Stimulated activated CD8-positive, alpha-beta memory T cell treated with anti-CD3 and anti-CD28 coated beads, Interleukin-7, amount 100 ng/mL, for 4 hours (primary cell): Measurements from ENCODE around the gene MPG.

Experiments used
- DNase-seq, 2 donors: peaks; one replicate each; pipeline ENCODE4 v3.0.0-alpha.2; 2020; ENCODE audit warnings: low read depth in 2 of 2

Gene MPG

DNA sequence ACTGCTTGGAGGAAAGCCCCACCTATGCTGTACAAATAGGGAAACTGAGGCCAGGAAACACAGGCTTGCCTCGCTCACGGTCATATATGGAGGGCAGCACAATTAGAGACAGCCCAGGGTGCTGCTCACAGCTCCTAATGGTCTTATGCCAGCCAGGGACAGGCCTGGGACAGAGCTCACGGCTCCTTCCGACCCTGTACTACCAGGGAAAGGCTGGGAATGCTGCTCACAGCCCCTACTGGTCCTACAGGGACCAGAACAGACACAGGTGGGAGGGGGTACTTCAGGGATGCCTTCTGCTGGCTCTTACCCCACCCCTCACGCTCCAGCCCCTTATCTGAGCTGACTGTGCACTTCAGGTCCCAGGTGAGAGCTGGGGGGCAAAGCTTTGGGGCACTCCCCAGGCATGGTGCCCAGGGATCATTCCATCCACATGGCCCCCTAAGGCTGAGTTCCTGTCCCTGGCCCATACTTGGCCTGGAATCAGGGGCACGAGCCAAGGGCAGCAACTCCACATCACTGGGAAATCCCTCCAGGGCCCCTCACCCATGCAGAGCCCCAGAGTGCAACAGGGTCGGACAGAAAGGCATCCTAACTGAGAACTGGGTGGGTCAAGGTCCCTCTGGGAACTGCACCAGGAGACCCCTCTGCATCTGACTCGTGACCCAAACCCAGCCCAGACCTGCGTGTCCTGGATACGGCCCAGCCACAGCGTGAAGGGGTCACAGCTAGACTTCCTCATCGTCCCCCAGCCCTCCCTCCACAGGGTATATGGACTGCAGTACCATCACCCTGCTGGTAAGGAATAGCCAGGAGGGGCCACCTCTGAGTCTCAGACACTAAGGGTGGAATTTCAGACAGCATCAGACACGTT is 11.5 kb upstream of the MPG start:
- DNase-seq, result no peak

DNA sequence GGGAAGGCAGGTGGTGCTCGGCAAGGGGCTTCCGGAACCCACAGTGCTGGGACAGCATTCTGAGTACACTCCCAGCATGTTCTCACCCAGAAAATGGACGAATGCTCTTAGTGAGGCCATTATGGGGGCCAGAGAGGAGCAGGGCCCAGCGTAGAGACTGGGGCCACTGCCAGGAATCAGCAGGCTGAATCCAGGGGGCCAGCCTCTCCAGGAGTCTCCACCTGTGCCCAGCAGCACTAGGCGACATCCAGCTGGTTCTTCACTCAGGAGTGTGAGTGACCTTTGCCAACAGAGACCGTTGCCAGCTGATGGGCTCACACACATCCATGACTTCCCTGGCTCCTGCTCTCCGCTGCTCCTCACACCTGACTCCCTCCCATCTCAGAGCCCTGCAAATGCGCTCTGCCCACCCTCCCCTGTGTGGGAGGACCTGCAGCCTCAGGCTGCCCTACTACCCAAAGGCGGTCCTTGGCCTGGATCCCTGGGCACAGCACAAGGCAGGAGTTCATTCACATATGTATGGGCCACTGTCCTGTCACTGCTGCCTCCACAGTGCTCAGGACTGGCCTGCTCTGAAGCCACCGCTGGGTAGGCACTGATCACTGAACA is 10.7 kb upstream of the MPG start:
- DNase-seq, result no peak

DNA sequence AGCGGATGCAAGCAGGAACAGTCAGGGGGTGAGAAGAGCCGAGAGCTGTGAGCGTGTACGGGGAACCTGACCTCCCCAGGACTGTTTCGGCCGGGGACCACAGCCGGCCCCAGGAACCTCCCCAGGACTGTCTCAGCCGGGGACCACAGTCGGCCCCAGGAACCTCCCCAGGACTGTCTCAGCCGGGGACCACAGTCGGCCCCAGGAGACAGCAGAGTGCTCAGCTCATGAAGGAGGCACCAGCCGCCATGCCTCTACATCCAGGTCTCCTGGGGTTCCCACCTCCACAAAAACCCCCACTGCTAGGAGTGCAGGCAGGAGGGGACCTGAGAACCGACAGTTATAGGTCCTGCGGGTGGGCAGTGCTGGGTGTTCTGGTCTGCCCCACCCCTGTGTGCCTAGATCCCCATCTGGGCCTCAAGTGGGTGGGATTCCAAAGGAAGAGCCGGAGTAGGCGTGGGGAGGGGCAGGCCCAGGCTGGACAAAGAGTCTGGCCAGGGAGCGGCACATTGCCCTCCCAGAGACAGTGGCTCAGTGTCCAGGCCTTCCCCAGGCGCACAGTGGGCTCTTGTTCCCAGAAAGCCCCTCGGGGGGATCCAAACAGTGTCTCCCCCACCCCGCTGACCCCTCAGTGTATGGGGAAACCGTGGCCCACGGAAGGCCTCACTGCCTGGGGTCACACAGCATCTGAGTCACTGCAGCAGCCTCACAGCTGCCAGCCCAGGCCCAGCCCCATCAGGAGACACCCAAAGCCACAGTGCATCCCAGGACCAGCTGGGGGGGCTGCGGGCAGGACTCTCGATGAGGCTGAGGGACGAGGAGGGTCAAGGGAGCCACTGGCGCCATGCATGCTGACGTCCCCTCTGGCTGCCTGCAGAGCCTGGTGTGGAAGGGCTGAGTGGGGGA is 9.9 kb upstream of the MPG start:
- DNase-seq, result no peak

DNA sequence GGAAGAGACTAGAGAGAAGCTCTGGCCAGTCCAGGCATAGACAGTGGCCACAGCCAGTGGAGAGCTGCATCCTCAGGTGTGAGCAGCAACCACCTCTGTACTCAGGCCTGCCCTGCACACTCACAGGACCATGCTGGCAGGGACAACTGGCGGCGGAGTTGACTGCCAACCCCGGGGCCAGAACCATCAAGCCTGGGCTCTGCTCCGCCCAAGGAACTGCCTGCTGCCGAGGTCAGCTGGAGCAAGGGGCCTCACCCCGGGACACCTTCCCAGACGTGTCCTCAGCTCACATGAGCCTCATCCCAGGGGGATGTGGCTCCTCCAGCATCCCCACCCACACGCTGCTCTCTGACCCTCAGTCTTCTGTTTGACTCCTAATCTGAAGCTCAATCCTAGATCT is 8.8 kb upstream of the MPG start:
- no peak for DNase-seq

DNA sequence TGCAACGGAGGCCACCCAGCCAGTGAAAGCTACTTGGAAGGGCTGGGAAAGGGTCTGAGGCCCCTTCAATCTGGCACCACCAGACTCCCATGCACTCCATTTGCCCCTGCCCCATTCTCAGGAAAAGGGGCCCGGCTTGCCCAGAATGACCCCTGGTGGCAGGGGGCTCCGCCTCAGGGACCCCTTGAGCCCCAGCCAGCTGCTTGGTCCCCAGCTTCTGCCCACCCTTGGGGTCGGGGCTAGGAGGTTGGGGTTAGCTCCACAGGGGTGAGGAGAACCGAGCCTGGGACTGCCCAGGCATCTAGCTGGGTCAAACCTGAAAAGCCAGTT is 6.8 kb upstream of the MPG start:
- no peak for DNase-seq

DNA sequence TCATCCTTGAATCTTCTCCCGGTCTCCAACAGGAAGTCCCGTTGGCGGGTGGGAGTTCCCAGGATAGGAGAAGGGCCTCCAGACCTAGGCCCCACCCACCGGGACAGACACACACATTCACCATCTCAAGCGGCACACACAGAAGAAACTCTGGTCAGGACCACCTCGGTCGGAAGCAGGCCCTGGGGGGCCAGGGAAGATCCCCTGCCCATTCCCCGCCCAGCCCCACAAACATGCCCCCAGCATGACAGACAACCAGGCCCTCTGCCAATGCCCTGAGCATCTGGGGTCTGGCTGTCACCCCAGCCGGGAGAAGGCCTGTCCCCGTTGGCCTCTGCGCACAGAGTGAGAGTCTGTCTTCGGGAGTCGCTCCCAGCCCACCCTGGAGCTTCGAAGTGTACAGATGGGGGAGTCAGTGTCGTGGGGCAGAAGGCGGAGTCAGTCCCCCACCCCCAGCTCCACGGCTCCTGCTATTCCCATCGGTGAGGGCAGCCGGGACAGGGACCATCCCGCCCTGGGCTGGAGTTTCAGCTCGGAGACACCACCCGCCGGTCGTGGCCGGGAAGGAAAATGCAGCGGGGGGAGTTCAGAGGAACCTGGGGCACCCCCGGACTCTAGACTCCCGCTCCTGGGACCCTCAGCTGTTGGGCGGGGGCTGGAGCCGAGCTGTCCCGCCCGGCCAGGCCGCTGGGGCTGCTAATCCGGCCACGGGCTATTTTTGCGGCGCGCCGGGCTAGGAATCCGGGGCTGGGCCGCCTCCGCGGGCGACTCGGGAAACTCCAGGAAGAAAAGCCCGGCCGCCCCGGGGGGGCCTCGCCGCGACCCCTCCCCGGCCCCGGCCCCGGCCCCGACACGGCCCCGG is 6.3 kb upstream of the MPG start:
- no peak for DNase-seq

DNA sequence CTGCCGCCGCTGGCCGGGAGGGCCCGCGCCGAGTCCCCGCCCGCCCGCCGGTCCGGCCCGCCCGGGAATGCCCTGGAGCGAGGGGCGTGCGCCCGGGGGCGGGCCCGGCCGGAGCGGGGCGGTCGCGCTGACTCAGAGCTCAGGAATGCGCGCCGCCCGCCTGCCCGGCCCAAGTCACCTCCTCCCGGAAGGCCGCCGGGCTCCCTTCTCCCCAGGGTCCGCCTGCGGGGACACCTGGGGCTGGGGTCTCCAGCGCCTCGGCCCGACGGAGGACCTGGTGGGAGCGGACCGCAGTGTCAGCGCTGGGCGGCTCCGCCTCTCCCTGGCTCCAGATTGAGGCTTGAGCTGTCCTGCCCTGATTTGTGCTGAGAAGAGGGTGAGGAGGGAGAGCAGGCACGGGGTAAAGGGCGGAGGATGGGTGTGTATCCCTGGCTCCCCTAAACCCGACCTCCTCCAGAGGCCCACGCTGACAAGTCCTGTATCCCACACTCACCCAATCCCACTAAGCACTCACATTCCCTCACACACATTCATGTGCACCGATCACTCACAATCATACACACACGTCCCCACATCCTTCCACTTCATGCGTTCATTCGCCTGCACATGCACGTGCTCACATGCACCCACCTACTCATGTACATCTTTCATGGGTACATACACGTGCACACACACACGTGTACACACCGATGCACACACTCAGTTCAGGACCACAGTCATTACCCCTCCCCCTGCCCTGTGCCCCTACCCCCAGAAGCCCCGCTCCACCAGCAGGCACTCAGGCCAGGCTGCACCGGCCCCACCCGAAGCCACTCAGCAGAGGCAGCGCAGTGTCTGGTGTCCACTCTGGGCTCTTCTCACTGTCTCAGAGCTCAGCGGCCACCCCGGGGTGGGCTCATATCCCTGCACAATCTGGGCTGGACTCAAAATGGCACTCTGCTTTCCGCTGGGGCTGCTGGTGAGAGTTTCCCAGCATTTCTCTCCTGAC is 5.2 kb upstream of the MPG start, which contains the start of gene RHBDF1:
TSS of gene RHBDF1 (minus strand) at position 71 of the 988 bp plus-strand sequence. CDS start 7,616 bp downstream, outside the sequence.
- no peak for DNase-seq

DNA sequence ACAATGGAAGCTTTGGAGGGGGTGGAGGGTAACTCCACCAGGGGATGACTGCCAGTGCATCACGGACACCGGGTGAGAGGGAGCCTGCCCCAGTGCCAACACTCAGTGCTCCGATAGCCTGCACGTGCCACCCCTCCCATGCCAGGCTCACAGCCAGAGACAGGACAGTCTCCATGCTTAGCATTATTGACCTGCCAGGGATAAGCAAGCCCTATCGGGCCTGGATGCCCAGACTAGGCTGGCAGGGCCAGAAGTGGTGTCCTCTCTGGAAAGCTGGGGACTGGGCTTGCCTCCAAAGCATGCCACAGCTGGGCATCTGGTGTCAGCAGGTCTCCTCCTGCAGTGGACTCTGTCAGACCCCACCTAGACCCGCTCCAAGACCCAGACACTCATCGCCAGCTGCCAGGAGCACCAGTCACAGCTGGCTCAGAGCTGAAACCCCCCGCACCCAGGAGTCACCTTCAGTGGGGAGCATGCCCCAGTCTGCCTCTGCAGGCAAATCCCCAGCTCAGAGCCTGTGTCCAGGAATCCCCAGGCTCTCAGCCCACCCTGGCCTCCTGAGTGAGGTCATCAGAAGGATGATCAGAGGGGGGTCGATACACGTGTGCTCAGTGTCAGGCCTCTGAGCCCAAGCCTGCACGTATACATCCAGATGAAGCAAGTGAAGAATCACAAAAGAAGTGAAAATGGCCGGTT is 3.8 kb upstream of the MPG start:
- DNase-seq, result no peak

DNA sequence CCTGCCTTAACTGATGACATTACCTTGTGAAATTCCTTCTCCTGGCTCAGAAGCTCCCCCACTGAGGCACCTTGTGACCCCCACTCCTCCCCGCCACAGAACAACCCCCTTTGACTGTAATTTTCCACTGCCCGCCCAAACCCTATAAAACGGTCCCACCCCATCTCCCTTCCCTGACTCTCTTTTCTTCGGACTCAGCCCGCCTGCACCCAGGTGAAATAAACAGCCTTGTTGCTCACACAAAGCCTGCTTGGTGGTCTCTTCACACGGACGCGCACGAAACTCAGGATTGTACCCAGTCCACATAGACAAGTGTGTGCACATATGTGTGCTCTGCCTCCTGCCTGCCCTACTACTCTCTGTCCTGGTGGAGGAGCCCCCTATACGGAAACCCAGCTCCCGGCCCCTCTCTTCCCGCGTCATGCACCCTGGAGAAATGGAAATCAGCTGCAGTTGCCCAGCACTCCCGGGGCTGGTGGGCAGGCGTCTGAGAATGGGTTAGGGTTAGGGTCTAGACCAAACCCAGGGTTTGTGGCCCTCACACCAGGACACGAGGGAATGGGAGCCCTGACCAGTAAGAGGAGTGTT is 3.2 kb upstream of the MPG start:
- no peak for DNase-seq

DNA sequence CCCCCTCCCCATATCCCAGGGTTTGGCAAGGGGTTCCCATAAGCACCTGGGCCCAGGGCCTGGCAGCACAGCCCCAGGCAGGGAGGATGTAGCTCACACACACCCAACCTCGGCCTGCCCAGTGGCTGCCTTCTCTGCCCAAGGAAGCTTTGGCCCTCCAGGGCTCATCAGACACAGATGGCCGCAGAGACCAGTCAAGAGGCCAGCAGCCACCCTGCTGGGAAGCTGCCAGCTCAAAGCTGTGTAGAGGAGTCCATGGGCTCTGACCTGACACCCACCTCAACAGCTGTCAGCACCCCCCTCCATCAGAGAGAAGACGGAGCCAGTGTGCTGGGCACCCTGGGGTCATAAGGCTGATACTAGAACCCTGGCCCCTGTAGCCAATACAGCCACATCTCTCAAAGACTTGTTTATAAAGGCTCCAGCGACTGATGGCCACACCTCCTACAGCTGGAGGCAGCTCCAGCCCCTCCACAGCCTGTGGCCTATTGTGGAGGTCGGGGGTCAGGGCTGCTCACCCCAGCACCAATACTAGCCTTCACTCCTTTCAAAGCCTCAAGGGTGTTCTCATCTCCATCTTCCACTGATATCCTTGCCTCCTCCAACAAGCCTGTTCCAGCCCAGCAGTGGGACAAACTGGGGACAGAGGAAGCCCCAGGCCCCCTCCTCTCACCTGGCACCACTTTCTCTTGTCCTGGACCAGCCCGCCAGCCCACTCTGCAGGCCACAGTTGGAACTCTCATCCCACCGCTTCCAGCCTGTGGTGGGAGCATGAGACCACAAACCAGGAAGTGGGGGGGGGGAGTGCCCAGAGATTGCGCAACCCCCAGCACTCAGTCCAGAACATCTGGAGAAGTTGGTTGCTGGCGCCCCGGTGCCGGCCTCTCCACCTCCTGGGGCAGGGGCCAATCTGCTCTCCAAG is 2.2 kb upstream of the MPG start:
- DNase-seq, result no peak

DNA sequence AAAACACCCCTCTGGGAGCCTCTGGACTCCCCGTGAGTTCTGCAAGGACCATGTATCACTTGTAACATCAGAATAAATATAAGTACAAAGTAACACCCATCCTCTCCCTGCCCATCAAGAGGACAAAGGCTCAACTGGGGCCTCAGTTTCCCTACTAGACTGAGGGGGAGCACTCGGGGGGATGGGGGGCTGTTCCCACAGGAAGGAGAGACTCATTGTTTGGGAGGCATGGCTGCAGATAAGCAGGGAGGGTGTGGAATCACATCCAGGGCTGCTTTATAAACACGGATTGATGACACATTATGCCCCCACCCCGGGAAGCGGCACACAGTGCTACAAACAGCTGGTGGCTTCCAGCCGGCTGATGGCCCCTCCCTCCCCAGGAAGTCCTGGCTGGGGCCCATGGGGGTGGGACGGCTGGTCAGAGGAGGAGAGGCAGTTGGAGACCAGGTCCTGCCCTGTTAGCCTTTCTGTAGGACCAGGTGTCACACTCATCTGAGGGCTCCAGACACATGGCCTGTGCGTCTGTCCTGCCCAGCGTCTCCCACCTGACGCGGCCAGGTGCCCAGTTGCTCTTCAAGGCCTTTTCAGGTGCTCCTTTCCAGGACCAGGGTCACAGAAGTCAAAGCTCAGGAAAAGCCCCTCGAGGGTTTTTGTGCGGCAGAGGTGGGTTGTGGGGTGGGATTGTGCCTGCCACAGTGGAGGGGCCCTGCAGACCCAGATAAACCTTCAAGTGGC is 1.3 kb upstream of the MPG start:
- no peak for DNase-seq

DNA sequence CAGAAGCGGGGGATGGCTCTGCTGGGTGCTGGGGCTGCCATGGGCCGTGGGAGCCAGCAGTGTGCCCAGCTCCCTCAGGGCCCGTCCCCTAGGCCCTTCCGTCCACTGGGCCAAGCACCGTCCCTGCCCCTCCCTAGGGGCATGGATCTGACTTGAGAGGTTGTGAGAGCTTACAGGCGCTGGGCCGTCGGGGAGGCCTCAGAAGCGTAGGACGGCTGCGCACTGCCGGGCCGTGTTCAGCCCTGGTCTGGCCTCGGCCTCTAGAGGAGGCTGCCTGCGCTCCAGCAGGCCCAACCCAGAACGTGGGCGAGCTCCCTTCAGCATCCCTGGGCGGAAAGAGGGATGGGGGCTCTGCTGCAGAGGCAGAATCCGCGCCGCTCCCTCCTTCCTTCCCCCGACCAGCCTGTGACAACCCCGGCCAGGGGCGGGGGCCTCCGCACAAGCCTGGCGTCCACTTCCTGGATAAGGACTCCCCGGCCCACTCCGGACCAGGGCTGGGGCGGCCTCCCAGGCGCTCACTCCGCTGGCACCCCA is 685 bp upstream of the MPG start:
- DNase-seq, result no peak

DNA sequence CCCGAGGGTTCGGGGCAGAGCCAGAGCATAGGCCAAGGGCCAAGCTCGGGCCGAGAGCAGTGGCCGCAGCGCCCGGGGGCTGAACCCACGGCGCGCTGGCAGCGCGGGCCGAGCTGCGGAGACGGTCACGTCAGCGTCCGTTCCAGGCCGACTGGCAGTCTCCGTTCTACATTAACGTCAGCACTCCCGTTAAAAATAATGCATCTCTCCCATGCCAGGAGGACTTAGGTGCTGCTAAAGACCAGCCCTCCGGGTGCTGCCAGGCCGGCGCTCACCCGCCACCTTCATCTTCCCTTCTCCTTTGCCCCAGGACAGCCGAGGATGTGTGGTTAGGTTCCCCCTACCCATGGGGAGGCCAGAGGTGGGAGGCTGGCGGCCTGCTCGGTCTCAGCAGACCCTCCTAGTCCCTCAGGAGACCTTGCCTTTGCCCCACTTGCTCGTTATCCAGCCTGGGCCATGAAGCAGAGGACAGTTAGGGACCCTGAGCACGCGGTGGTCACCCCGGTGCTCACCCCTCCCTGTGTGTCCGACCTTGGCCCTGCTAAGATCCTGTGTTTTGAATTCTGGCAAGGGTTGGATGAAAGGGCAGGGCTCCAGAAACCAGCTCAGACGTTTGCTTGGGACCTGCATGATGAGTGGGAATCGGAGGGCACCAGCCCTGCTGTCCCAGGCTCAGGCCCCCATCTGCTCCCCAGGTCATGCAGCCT is 572 bp downstream of the MPG start:
- no peak for DNase-seq

DNA sequence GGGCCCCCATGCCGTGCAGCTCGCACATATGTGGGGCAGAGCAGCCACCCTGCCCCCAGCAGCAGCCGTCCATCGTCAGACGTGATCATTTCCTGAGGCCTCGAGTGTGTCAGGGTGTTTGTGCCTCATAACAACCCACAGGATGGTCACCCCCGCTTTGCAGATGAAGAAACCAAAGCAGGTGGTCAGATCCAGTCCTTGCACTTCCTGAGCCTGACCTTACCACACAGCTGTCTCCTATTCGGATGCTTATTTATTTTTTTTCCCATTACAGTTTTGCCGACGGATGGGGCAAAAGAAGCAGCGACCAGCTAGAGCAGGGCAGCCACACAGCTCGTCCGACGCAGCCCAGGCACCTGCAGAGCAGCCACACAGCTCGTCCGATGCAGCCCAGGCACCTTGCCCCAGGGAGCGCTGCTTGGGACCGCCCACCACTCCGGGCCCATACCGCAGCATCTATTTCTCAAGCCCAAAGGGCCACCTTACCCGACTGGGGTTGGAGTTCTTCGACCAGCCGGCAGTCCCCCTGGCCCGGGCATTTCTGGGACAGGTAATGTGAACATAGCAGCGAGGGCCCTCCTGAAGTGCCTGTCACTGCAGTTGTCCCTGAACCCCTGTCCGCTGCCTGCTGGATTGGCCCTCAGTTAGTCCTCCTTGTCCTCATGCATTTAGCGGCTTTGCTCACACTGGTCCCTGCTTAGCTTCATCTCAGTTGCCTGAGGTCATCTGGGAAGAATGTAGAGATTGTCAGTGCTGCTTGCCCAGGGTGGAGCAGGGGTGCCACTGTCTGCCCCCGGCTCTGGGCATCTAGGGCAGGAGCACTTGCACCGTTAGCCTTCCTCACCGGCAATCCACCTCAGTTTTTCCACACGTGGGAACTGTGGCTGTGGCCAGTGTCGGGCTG is 1.4 kb downstream of the MPG start:
- no peak for DNase-seq

DNA sequence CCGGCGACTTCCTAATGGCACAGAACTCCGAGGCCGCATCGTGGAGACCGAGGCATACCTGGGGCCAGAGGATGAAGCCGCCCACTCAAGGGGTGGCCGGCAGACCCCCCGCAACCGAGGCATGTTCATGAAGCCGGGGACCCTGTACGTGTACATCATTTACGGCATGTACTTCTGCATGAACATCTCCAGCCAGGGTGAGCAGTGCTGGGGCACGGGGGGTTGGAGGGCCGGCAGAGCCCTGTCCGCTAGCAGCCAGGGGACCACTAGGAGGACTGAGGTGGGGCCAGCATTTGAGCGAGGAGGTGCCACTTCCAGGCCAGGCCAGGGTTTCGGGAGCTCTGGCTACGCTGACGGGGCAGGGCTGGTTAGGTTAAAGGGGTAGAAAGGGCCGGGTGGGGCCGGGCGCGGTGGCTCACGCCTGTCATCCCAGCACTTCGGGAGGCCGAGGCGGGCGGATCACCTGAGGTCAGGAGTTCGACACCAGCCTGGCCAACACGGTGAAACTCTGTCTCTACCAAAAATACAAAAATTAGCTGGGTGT is 5.1 kb downstream of the MPG start:
- no peak for DNase-seq
